ENCODE measurements around the gene ENOX2.

- no peak for TF ChIP-seq CTCF (IDR thresholded peaks at IDR 0.05)
- no peak for TF ChIP-seq POLR2A (IDR thresholded peaks at IDR 0.05)
Measured at GRCh38 chrX:130909469-130910136, 6.6 kb upstream of the ENOX2 start.

All from tibial nerve (tissue), 3 donors.